Fibroblast of mammary gland (primary cell): ENCODE data around the gene TSPEAR.

Experiments
- DNase-seq: peaks from one replicate; pipeline ENCODE4 v3.0.0-alpha.2; 2010; ENCODE audit warnings: low read depth
- H3K4me3 ChIP-seq: 2 replicates; pipeline ENCODE4 v1.5.1; 2011; ENCODE audit warnings: low read depth, mild to moderate bottlenecking, low read length, moderate library complexity; ENCODE audit not compliant: control insufficient read depth
- CTCF ChIP-seq: conservative IDR thresholded peaks from 2 replicates; pipeline ENCODE4 v1.5.1; 2011; ENCODE audit warnings: low read depth, low read length, inconsistent platforms; ENCODE audit not compliant: control insufficient read depth, insufficient read depth

Gene TSPEAR

GRCh38 chr21:44590311-44590721, 121.1 kb downstream of the TSPEAR start:
- H3K4me3 ChIP-seq = no peak overlapping the region
- no peak for TF ChIP-seq CTCF
- DNase-seq = no peak

GRCh38 chr21:44589586-44590305, 121.6 kb downstream of the TSPEAR start:
- DNase-seq = no peak
- TF ChIP-seq CTCF = no peak
- no peak overlapping the region for H3K4me3 ChIP-seq

DNA sequence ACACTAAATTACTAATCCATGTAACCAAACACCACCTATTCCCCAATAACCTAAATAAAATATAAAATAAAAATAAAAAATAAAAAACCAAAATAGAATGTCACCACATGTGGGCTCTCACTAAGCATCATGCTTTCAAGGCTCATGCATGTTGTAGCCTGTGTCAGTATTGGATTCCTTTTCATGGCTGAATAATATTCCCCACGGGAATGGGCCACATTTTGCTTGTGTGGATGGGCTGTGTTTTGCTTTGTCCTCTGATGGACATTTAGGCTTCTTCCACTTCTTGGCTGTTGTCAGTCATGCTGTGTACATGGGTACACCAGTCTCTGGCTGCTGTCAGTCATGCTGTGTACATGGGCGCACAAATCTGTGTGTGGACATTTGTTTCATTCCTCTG, 122.3 kb downstream of the TSPEAR start:
- DNase-seq = no peak
- TF ChIP-seq CTCF = no peak
- no peak overlapping the region for H3K4me3 ChIP-seq

- no peak overlapping the region for H3K4me3 ChIP-seq
- no peak for TF ChIP-seq CTCF
- DNase-seq = no peak
Observed at GRCh38 chr21:44585892-44586291, 125.5 kb downstream of the TSPEAR start.

DNA sequence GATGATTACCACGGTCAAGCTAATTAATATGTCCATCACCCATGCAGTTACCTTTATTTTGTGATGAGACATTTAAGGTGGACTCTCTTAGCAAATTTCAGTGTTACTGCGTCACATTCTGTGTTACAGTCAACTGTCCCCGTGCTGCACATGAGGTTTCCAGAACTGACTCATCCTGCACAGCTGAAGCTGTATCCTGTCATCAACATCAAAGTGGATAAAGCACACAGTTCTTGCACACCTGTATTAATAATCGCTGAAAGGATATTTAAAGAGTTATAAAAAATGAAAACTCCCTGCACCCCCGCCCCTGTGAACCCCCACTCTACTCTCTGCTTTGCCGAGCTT, 127.6 kb downstream of the TSPEAR start:
- no peak for TF ChIP-seq CTCF
- DNase-seq = no peak

GRCh38 chr21:44583089-44583799, 128.1 kb downstream of the TSPEAR start:
- no peak for DNase-seq
- H3K4me3 ChIP-seq = no peak overlapping the region
- no peak for TF ChIP-seq CTCF

More for the DNA sequence above, 127.6 kb downstream of the TSPEAR start:
- H3K4me3 ChIP-seq = no peak overlapping the region
